Measurements from ENCODE around the gene LHX4.

The LHX4 gene

DNA sequence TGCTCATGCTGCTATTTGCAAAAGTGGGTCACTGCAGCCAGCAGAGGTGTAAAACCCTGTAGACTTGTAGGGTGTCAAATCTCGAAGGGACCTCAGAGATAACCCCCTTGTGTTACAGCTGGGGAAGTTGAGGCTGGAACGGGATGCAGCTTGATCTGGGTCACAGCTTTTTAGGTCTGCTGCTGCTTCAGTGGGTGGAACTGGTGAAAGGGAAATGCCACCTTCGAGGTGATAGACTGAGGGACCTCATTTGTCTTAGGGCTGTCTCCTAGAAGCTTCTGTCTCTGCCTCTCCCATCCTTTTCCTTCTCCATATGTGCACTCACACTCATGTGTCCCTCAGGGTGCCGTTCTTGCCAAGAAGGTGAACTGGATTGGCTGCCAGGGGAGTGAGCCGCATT, 40.0 kb upstream of the LHX4 start:
- Histone ChIP-seq H3K9me3 (ENCODE audit: control insufficient read depth, insufficient read depth, low read length) (no peaks in the 10 kb centered on the region), H3K27me3 (ENCODE audit: control insufficient read depth, low read length) (no peaks in the 10 kb centered on the region), H3K27ac (ENCODE audit: low read depth, low read length) (no peak overlapping the region), H3K9me2 (replicated peaks; ENCODE audit: control insufficient read depth, low read length) (no peaks in the 10 kb centered on the region), H3K4me1 (ENCODE audit: control insufficient read depth, low read length) (no peaks in the 10 kb centered on the region), H3K36me3 (ENCODE audit: control insufficient read depth, low read length) (no peaks in the 10 kb centered on the region), H3K4me3 (ENCODE audit: low read length) (no peak overlapping the region), H3F3A (ENCODE audit: control insufficient read depth, insufficient read depth) (no peaks in the 10 kb centered on the region), H4K20me1 (ENCODE audit: control insufficient read depth, insufficient read depth, low read depth, low read length) (no peaks in the 10 kb centered on the region), H3K4me2 (ENCODE audit: low read length) (no peak overlapping the region), H3K79me2 (ENCODE audit: control insufficient read depth, low read length) (no peaks in the 10 kb centered on the region)
- TF ChIP-seq EZH2phosphoT487 (IDR thresholded peaks at IDR 0.05; ENCODE audit: borderline replicate concordance, low read length): no peak
- TF ChIP-seq, protein P1, sequence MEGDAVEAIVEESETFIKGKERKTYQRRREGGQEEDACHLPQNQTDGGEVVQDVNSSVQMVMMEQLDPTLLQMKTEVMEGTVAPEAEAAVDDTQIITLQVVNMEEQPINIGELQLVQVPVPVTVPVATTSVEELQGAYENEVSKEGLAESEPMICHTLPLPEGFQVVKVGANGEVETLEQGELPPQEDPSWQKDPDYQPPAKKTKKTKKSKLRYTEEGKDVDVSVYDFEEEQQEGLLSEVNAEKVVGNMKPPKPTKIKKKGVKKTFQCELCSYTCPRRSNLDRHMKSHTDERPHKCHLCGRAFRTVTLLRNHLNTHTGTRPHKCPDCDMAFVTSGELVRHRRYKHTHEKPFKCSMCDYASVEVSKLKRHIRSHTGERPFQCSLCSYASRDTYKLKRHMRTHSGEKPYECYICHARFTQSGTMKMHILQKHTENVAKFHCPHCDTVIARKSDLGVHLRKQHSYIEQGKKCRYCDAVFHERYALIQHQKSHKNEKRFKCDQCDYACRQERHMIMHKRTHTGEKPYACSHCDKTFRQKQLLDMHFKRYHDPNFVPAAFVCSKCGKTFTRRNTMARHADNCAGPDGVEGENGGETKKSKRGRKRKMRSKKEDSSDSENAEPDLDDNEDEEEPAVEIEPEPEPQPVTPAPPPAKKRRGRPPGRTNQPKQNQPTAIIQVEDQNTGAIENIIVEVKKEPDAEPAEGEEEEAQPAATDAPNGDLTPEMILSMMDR (IDR thresholded peaks at IDR 0.05; ENCODE audit: low read depth, low read length, poor library complexity, severe bottlenecking): no peak

DNA sequence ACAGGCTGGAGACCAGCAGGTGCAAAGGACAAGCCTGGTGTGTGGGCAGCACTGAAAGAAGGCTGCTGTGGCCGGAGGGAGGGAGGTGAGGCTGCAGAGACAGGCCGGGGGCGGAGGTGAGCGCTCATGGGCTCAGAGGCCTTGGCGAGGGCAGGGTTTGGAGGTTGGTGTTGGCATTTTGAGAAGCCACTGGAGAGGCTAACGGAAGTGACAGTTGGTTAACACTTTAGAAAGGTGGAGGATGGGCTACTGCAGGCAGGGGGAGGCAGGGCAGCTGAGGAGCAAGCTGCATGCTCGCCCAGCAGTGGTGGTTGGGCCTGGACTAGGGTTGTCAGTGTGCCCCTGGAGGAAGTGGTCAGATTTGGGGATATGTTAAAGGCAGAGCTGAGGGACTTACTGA, 37.9 kb upstream of the LHX4 start:
- Histone ChIP-seq H3F3A (ENCODE audit: control insufficient read depth, insufficient read depth) (no peaks in the 10 kb centered on the region), H3K79me2 (ENCODE audit: control insufficient read depth, low read length) (no peaks in the 10 kb centered on the region), H3K4me2 (ENCODE audit: low read length) (no peak overlapping the region), H3K4me1 (ENCODE audit: control insufficient read depth, low read length) (no peaks in the 10 kb centered on the region), H3K9me2 (replicated peaks; ENCODE audit: control insufficient read depth, low read length) (no peaks in the 10 kb centered on the region), H3K27me3 (ENCODE audit: control insufficient read depth, low read length) (no peaks in the 10 kb centered on the region), H4K20me1 (ENCODE audit: control insufficient read depth, insufficient read depth, low read depth, low read length) (no peaks in the 10 kb centered on the region), H3K27ac (ENCODE audit: low read depth, low read length) (no peak overlapping the region), H3K9me3 (ENCODE audit: control insufficient read depth, insufficient read depth, low read length) (no peaks in the 10 kb centered on the region), H3K36me3 (ENCODE audit: control insufficient read depth, low read length) (no peaks in the 10 kb centered on the region), H3K4me3 (ENCODE audit: low read length) (no peak overlapping the region)
- TF ChIP-seq, protein P1 (IDR thresholded peaks at IDR 0.05; ENCODE audit: low read depth, low read length, poor library complexity, severe bottlenecking): no peak
- no peak for TF ChIP-seq EZH2phosphoT487 (IDR thresholded peaks at IDR 0.05; ENCODE audit: borderline replicate concordance, low read length)

DNA sequence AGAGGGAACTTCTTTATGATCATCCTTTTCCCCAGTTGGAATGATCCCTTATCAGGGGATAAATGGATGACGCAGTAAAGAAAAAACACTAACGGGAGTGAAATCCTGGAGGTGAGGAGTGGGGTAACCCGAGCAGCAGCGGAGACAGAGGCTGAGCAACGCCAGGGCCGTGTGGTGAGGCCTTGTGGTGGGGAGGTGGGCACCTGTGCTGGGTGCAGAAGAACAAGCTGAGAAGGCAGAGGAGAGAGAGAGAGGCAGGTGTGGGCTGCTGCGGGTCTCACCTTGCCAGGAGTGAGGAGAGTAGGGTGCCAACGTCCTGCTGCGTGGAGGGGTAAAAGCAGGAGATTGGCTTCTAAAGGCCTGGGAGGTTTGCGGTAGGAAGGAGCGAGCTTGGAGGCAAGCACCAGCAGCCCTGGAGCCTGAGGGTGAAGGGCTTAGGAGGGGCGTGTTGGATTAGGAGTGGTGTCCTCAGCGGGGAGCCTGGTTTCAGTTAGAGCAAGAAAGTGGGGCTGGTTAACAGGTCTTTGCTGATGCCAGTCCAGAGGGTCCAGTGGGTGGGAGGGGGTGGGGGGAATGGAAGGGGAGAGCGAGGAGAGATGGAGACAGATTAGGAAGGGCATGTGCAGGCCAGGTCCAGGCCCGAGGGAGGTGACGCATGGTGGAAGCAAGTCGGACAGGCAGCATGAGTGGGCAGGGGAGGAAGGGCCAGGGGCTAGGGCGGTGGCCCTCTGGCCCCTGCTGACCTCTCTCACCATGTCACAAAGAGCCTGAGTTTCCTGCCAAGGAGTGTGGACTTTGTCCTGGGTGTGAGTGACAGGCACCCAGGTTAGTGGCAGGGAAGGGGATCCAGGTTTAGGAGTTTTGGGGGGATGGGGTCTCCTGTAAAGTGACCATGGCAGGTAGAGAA, 36.7 kb upstream of the LHX4 start:
- no peak overlapping the region for H3K4me2 ChIP-seq (ENCODE audit: low read length)
- no peaks in the 10 kb centered on the region for H3K9me2 ChIP-seq (replicated peaks; ENCODE audit: control insufficient read depth, low read length)
- H3K4me3 ChIP-seq (ENCODE audit: low read length): no peak overlapping the region
- no peaks in the 10 kb centered on the region for H3F3A ChIP-seq (ENCODE audit: control insufficient read depth, insufficient read depth)
- no peaks in the 10 kb centered on the region for H3K4me1 ChIP-seq (ENCODE audit: control insufficient read depth, low read length)
- no peaks in the 10 kb centered on the region for H3K9me3 ChIP-seq (ENCODE audit: control insufficient read depth, insufficient read depth, low read length)
- H4K20me1 ChIP-seq (ENCODE audit: control insufficient read depth, insufficient read depth, low read depth, low read length): no peaks in the 10 kb centered on the region
- no peak overlapping the region for H3K27ac ChIP-seq (ENCODE audit: low read depth, low read length)
- H3K79me2 ChIP-seq (ENCODE audit: control insufficient read depth, low read length): no peaks in the 10 kb centered on the region
- H3K27me3 ChIP-seq (ENCODE audit: control insufficient read depth, low read length): no peaks in the 10 kb centered on the region
- H3K36me3 ChIP-seq (ENCODE audit: control insufficient read depth, low read length): no peaks in the 10 kb centered on the region
- TF ChIP-seq, protein P1 (IDR thresholded peaks at IDR 0.05; ENCODE audit: low read depth, low read length, poor library complexity, severe bottlenecking): no peak
- no peak for TF ChIP-seq EZH2phosphoT487 (IDR thresholded peaks at IDR 0.05; ENCODE audit: borderline replicate concordance, low read length)

Measured in DOHH2 (cell line).